ENCODE data around the gene ZNF575.

The ZNF575 gene

GRCh38 chr19:43560687-43561086 is 27.7 kb downstream of the ZNF575 start:
- TF ChIP-seq NFIC (IDR thresholded peaks at IDR 0.05) (no peak), ZBTB7A (IDR thresholded peaks at IDR 0.05; ENCODE audit: low read depth) (no peak), TCF12 (IDR thresholded peaks at IDR 0.05; ENCODE audit: low read depth) (no peak), YY1 (IDR thresholded peaks at IDR 0.05; ENCODE audit: low read depth) (no peak), EP300 (IDR thresholded peaks at IDR 0.05; ENCODE audit: borderline replicate concordance) (no peak), EGR1 (IDR thresholded peaks at IDR 0.05) (no peak)

- no peak for TF ChIP-seq YY1 (IDR thresholded peaks at IDR 0.05; ENCODE audit: low read depth)
- TF ChIP-seq EGR1 (IDR thresholded peaks at IDR 0.05): no peak
- no peak for TF ChIP-seq TCF12 (IDR thresholded peaks at IDR 0.05; ENCODE audit: low read depth)
- TF ChIP-seq MAX (IDR thresholded peaks at IDR 0.05): no peak
- TF ChIP-seq NFIC (IDR thresholded peaks at IDR 0.05): no peak
- no peak for TF ChIP-seq RAD21 (IDR thresholded peaks at IDR 0.05; ENCODE audit: low read depth)
- no peak for TF ChIP-seq CREB1 (IDR thresholded peaks at IDR 0.05; ENCODE audit: low read depth)
- TF ChIP-seq TEAD4 (IDR thresholded peaks at IDR 0.05): no peak
- no peak for TF ChIP-seq ZBTB7A (IDR thresholded peaks at IDR 0.05; ENCODE audit: low read depth)
- TF ChIP-seq EP300 (IDR thresholded peaks at IDR 0.05; ENCODE audit: borderline replicate concordance): no peak
- TF ChIP-seq CEBPB (IDR thresholded peaks at IDR 0.05): no peak
- TF ChIP-seq USF1 (IDR thresholded peaks at IDR 0.05): no peak
- TF ChIP-seq REST (IDR thresholded peaks at IDR 0.05; ENCODE audit: low read depth): no peak
- no peak for TF ChIP-seq FOXM1 (IDR thresholded peaks at IDR 0.05; ENCODE audit: borderline replicate concordance, low read depth)
- TF ChIP-seq TAF1 (IDR thresholded peaks at IDR 0.05; ENCODE audit: low read depth): no peak
These were observed 28.4 kb downstream of the ZNF575 start for GRCh38 chr19:43561139-43561970.

GRCh38 chr19:43562226-43562697 is 29.3 kb downstream of the ZNF575 start:
- TF ChIP-seq MAX (IDR thresholded peaks at IDR 0.05) (no peak), TAF1 (IDR thresholded peaks at IDR 0.05; ENCODE audit: low read depth) (no peak), ZBTB7A (IDR thresholded peaks at IDR 0.05; ENCODE audit: low read depth) (no peak), FOXM1 (IDR thresholded peaks at IDR 0.05; ENCODE audit: borderline replicate concordance, low read depth) (no peak), TEAD4 (IDR thresholded peaks at IDR 0.05) (no peak), TCF12 (IDR thresholded peaks at IDR 0.05; ENCODE audit: low read depth) (no peak), RAD21 (IDR thresholded peaks at IDR 0.05; ENCODE audit: low read depth) (no peak), CREB1 (IDR thresholded peaks at IDR 0.05; ENCODE audit: low read depth) (no peak), NFIC (IDR thresholded peaks at IDR 0.05) (no peak), YY1 (IDR thresholded peaks at IDR 0.05; ENCODE audit: low read depth) (no peak), EP300 (IDR thresholded peaks at IDR 0.05; ENCODE audit: borderline replicate concordance) (no peak), REST (IDR thresholded peaks at IDR 0.05; ENCODE audit: low read depth) (no peak), USF1 (IDR thresholded peaks at IDR 0.05) (no peak)

- TF ChIP-seq TCF12 (IDR thresholded peaks at IDR 0.05; ENCODE audit: low read depth) (no peak), ZBTB7A (IDR thresholded peaks at IDR 0.05; ENCODE audit: low read depth) (no peak), RAD21 (IDR thresholded peaks at IDR 0.05; ENCODE audit: low read depth) (no peak), CREB1 (IDR thresholded peaks at IDR 0.05; ENCODE audit: low read depth) (no peak), YY1 (IDR thresholded peaks at IDR 0.05; ENCODE audit: low read depth) (no peak), EP300 (IDR thresholded peaks at IDR 0.05; ENCODE audit: borderline replicate concordance) (no peak), FOXM1 (IDR thresholded peaks at IDR 0.05; ENCODE audit: borderline replicate concordance, low read depth) (no peak), TAF1 (IDR thresholded peaks at IDR 0.05; ENCODE audit: low read depth) (no peak), MAX (IDR thresholded peaks at IDR 0.05) (no peak), EGR1 (IDR thresholded peaks at IDR 0.05) (no peak), REST (IDR thresholded peaks at IDR 0.05; ENCODE audit: low read depth) (no peak), USF1 (IDR thresholded peaks at IDR 0.05) (no peak), NFIC (IDR thresholded peaks at IDR 0.05) (no peak), CEBPB (IDR thresholded peaks at IDR 0.05) (no peak)
These were observed 29.8 kb downstream of the ZNF575 start for GRCh38 chr19:43562698-43563241.
